ENCODE measurements around the gene OR6Q1. TPM values are rescaled to one million over a fixed set of nuclear protein-coding genes. Genes with fewer than 3 reads are reported as not detected.
A peak's percentile ranks its signal among the peaks of the same experiment; 100 is the strongest.
"Not testable (repeated sequence)": the region's sequence is repeated elsewhere in the genome, so short reads cannot be mapped to it uniquely, and the experiment has no call there.

The OR6Q1 gene
- total RNA-seq: not detected

DNA sequence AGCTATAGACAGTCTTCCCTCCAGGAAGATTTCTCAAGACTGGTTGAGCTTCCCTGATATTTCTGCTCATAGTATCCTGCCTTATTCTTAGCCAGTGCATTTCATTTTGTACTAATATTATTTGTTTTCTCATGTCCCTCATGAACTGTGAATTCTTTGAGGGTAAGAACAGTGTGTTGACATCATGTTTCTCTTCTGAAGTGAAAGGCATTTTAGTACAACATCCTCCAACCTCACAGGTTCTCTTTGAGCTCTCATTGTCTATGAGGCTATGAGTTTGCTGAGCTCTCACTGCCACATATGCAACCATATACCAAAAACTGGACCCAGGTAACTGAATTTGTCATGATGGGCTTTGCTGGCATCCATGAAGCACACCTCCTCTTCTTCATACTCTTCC is at the start of gene OR6Q1:
TSS of gene OR6Q1 (plus strand) at position 301 of the 400 bp plus-strand sequence. CDS start at position 301, 0 bp downstream.
- DNase-seq (ENCODE audit: low spot score in 2 of 2): no peak
- intact Hi-C loops (cut with DNase I; ENCODE audit: low total_unique reads): no loop called here
- H3K4me1 ChIP-seq: no peaks in the 10 kb centered on the region
- peaks cover 0 to 3% of the 10 kb centered on the region in 2 donors for H3K9me3 ChIP-seq
- H3K27me3 ChIP-seq: no peaks in the 10 kb centered on the region
- H3K27ac ChIP-seq: peak within 1 kb of the TSS in 1 of 2 donors; percentile 50
- no peak within 1 kb of the TSS for H3K4me3 ChIP-seq
- no peaks in the 10 kb centered on the region for H3K36me3 ChIP-seq
- TF ChIP-seq POLR2AphosphoS5 (IDR thresholded peaks at IDR 0.05): no peak
- TF ChIP-seq CTCF (IDR thresholded peaks at IDR 0.05): no peak
- no peak for TF ChIP-seq POLR2A (IDR thresholded peaks at IDR 0.05)

DNA sequence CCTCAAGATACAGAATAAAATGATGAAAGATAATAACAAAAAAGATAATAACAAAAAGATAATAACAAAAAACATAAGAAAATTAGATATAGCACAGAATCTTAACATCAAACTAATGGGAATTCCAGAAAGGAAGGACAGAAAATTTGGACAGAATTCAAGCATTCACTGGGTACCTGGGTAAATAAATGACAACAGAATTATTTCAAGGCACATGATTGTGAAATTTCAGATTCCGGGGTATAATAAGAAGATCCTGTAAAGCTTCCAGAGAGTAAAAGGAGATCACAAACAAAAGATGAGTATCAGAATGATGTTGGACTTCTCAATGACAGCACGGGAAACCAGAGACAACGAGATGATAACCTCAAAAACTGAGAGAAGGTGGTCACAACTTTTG is 49.2 kb upstream of the OR6Q1 start:
- Histone ChIP-seq H3K4me1 (no peaks in the 10 kb centered on the region), H3K27ac (no peak overlapping the region), H3K4me3 (no peak overlapping the region), H3K9me3 (no peaks in the 10 kb centered on the region), H3K27me3 (no peaks in the 10 kb centered on the region), H3K36me3 (no peaks in the 10 kb centered on the region)
- intact Hi-C loops (cut with DNase I; ENCODE audit: low total_unique reads): no loop called here
- no peak for TF ChIP-seq POLR2AphosphoS5 (IDR thresholded peaks at IDR 0.05)
- no peak for TF ChIP-seq POLR2A (IDR thresholded peaks at IDR 0.05)
- TF ChIP-seq CTCF (IDR thresholded peaks at IDR 0.05): no peak
- no peak for DNase-seq (ENCODE audit: low spot score in 2 of 2)

GRCh38 chr11:57982776-57983175 is 48.0 kb upstream of the OR6Q1 start:
- no peaks in the 10 kb centered on the region for H3K36me3 ChIP-seq
- no peak overlapping the region for H3K4me3 ChIP-seq
- no peak for DNase-seq (ENCODE audit: low spot score in 2 of 2)

DNA sequence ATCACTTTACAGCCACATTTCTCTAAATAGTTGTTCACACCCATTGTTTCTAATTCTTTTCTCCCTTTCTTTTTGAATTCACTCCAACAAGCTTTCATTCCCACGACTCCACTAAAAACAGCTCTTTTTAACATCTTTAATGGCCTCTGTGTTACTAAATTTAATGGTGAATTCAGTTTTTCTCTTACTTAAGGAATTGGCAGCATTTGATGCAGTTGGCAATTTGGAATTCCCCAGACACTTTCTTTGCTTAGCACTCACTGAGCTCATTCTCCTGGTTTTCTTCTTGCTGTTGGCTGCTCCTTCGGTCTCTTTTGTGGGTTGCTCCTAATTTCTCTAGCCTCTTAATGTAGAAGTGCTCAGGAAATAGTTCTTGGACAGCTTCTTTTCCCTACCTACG is 47.6 kb upstream of the OR6Q1 start:
- Histone ChIP-seq H3K27me3 (no peaks in the 10 kb centered on the region), H3K27ac (no peak overlapping the region), H3K4me1 (no peaks in the 10 kb centered on the region), H3K4me3 (no peak overlapping the region), H3K9me3 (no peaks in the 10 kb centered on the region), H3K36me3 (no peaks in the 10 kb centered on the region)
- DNase-seq (ENCODE audit: low spot score in 2 of 2): no peak
- intact Hi-C loops (cut with DNase I; ENCODE audit: low total_unique reads): no loop called here
- TF ChIP-seq CTCF (IDR thresholded peaks at IDR 0.05) (no peak), POLR2AphosphoS5 (IDR thresholded peaks at IDR 0.05) (no peak), POLR2A (IDR thresholded peaks at IDR 0.05) (no peak)

More at GRCh38 chr11:57982776-57983175, 48.0 kb upstream of the OR6Q1 start:
- H3K9me3 ChIP-seq: no peaks in the 10 kb centered on the region
- no peaks in the 10 kb centered on the region for H3K4me1 ChIP-seq
- intact Hi-C loops (cut with DNase I; ENCODE audit: low total_unique reads): no loop called here
- no peak overlapping the region for H3K27ac ChIP-seq
- H3K27me3 ChIP-seq: no peaks in the 10 kb centered on the region
- TF ChIP-seq POLR2AphosphoS5 (IDR thresholded peaks at IDR 0.05) (no peak), CTCF (IDR thresholded peaks at IDR 0.05) (no peak), POLR2A (IDR thresholded peaks at IDR 0.05) (no peak)

- H3K9me3 ChIP-seq; DNase-seq (ENCODE audit: low spot score in 2 of 2); H3K27me3 ChIP-seq; intact Hi-C loops (cut with DNase I; ENCODE audit: low total_unique reads); H3K27ac ChIP-seq; H3K36me3 ChIP-seq; H3K4me1 ChIP-seq; H3K4me3 ChIP-seq: not testable (repeated sequence)
Measured at GRCh38 chr11:57999523-57999922, 31.2 kb upstream of the OR6Q1 start.

GRCh38 chr11:58000021-58000420 is 30.7 kb upstream of the OR6Q1 start:
- H3K9me3 ChIP-seq; intact Hi-C loops (cut with DNase I; ENCODE audit: low total_unique reads); H3K27me3 ChIP-seq; H3K4me1 ChIP-seq; H3K36me3 ChIP-seq; H3K27ac ChIP-seq; DNase-seq (ENCODE audit: low spot score in 2 of 2); H3K4me3 ChIP-seq: not testable (repeated sequence)

Measured in breast epithelium (tissue), 4 donors.